Left hindlimb (tissue), 1 donor: ENCODE results near the gene SIPA1L2.
"Not testable (repeated sequence)": the region's sequence is repeated elsewhere in the genome, so short reads cannot be mapped to it uniquely, and the experiment has no call there.

Source experiments
- DNase-seq: peaks from one replicate; pipeline ENCODE4 v3.0.0-alpha.2; 2018

Gene SIPA1L2

GRCh38 chr1:232612836-232613235 lies 17.1 kb downstream of the SIPA1L2 start:
- not testable (repeated sequence) for DNase-seq

GRCh38 chr1:232611834-232612233 lies 18.1 kb downstream of the SIPA1L2 start:
- no peak for DNase-seq

- DNase-seq, result not testable (repeated sequence)
These were observed 18.8 kb downstream of the SIPA1L2 start for GRCh38 chr1:232610902-232611745.

GRCh38 chr1:232610192-232610901 lies 19.6 kb downstream of the SIPA1L2 start:
- DNase-seq, result peak; percentile 49

GRCh38 chr1:232608427-232608826 lies 21.5 kb downstream of the SIPA1L2 start:
- no peak for DNase-seq

GRCh38 chr1:232602622-232603021 lies 27.3 kb downstream of the SIPA1L2 start:
- DNase-seq, result no peak

GRCh38 chr1:232600424-232601258 lies 29.3 kb downstream of the SIPA1L2 start:
- no peak for DNase-seq

GRCh38 chr1:232599178-232600041 lies 30.5 kb downstream of the SIPA1L2 start:
- no peak for DNase-seq

GRCh38 chr1:232598837-232599177 lies 31.1 kb downstream of the SIPA1L2 start:
- no peak for DNase-seq

- DNase-seq, result no peak
These were observed 31.8 kb downstream of the SIPA1L2 start for GRCh38 chr1:232598133-232598532.

- no peak for DNase-seq
These were observed 32.2 kb downstream of the SIPA1L2 start for GRCh38 chr1:232597721-232598120.

GRCh38 chr1:232596666-232597303 lies 33.1 kb downstream of the SIPA1L2 start:
- DNase-seq, result no peak

GRCh38 chr1:232594768-232595698 lies 34.9 kb downstream of the SIPA1L2 start:
- DNase-seq, result no peak

GRCh38 chr1:232593717-232594502 lies 36.0 kb downstream of the SIPA1L2 start:
- DNase-seq, result no peak

- no peak for DNase-seq
These were observed 38.6 kb downstream of the SIPA1L2 start for GRCh38 chr1:232591344-232591743.

GRCh38 chr1:232590744-232591082 lies 39.2 kb downstream of the SIPA1L2 start:
- DNase-seq, result no peak

GRCh38 chr1:232589812-232590743 lies 39.9 kb downstream of the SIPA1L2 start:
- no peak for DNase-seq

GRCh38 chr1:232589111-232589811 lies 40.7 kb downstream of the SIPA1L2 start:
- no peak for DNase-seq
